Activated CD8-positive, alpha-beta T cell treated with anti-CD3 and anti-CD28 coated beads for 36 hours (primary cell): ENCODE results near the gene RANBP1. TPM values are rescaled to one million over a fixed set of nuclear protein-coding genes. Genes with fewer than 3 reads are reported as not detected.

Source experiments
- ATAC-seq: fragments of 200-7000 bp; cut with Tn5 transposase; one replicate; pipeline ENCODE4 v1.10.0; 2021; ENCODE audit warnings: mild to moderate bottlenecking, moderate library complexity
- CTCF ChIA-PET: fragments of 350-600 bp; sonication (Branson Sonifier 250); formaldehyde crosslinking; loops from one replicate; lab custom pipeline; 2021; ENCODE audit warnings: antibody characterized with exemption; lab: Charles Lee
- POLR2A ChIA-PET: fragments of 350-600 bp; sonication (Branson Sonifier 250); formaldehyde crosslinking; loops from one replicate; lab custom pipeline; 2021; ENCODE audit warnings: antibody characterized with exemption; lab: Charles Lee
- DNase-seq: peaks from one replicate; pipeline ENCODE4 v3.0.0-alpha.2; 2020
- H3K27ac Mint-ChIP-seq: one replicate; pipeline ENCODE4 v1.8.0; 2021; ENCODE audit warnings: mild to moderate bottlenecking, mixed read lengths
- H3K27me3 Mint-ChIP-seq: one replicate; pipeline ENCODE4 v1.8.0; 2021; ENCODE audit warnings: mixed read lengths
- H3K36me3 Mint-ChIP-seq: one replicate; pipeline ENCODE4 v1.8.0; 2021; ENCODE audit warnings: low read depth, mixed read lengths
- H3K4me1 Mint-ChIP-seq: one replicate; pipeline ENCODE4 v1.8.0; 2021; ENCODE audit warnings: low read depth, mixed read lengths
- H3K4me3 Mint-ChIP-seq: one replicate; pipeline ENCODE4 v1.8.0; 2021; ENCODE audit warnings: mild to moderate bottlenecking, moderate library complexity, mixed read lengths
- H3K9me3 Mint-ChIP-seq: one replicate; pipeline ENCODE4 v1.8.0; 2021; ENCODE audit warnings: mixed read lengths
- CTCF ChIP-seq: fragments of 200-600 bp; IDR thresholded peaks from one replicate; pipeline ENCODE4 v1.8.0; 2022; ENCODE audit warnings: antibody characterized with exemption, mild to moderate bottlenecking
- intact Hi-C: fragments of 100-400 bp; cut with micrococcal nuclease; formaldehyde crosslinking; loops from one replicate; pipeline ENCODE4 v1.10.0; 2022
- total RNA-seq, 2 experiments: library from RNA; stranded (reverse); gene quantifications; one replicate each; pipeline ENCODE4 v1.2.3, GENCODE V29; 2021

The RANBP1 gene
- total RNA-seq, 2 experiments from 2014 or later = 411 to 412 TPM

DNA sequence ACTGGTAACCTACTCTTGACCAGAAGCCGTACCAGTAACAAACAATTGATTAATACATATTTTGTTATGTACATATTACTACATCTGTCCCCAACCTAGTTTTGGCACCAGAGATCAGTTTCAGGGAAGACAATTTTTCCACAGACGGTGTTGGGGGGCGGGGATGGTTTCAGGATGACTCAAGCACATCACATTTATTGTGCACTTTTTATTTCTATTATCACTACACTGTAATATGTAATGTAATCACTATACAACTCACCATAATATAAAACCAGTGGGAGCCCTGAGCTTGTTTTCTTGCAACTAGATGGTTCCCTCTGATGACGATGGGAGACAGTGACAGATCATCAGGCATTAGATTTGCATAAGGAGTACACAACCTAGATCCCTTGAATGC lies 20.4 kb upstream of the RANBP1 start:
- intact Hi-C loops = no loop called here
- ChIA-PET POLR2A (interaction anchor here (0.8 to 1.2 kb wide), 6 partner anchors 9 to 28 kb away, joined by 3 to 6 read pairs (median 3); no protein-coding TSS in a partner anchor), CTCF (interaction anchor here (1.2 to 2.4 kb wide), 4 partner anchors 9 to 82 kb away, joined by 3 to 10 read pairs (median 5); no protein-coding TSS in a partner anchor)
- Mint-ChIP-seq H3K9me3 (peaks cover 8% of the 10 kb centered on the region), H3K4me1 (peaks cover 86% of the 10 kb centered on the region), H3K36me3 (peaks cover 96% of the 10 kb centered on the region), H3K27me3 (no peaks in the 10 kb centered on the region), H3K4me3 (no peak overlapping the region), H3K27ac (peak overlapping the region; percentile 75)
- DNase-seq (peak; percentile 74), ATAC-seq (peak; percentile 12)
- TF ChIP-seq CTCF = no peak

DNA sequence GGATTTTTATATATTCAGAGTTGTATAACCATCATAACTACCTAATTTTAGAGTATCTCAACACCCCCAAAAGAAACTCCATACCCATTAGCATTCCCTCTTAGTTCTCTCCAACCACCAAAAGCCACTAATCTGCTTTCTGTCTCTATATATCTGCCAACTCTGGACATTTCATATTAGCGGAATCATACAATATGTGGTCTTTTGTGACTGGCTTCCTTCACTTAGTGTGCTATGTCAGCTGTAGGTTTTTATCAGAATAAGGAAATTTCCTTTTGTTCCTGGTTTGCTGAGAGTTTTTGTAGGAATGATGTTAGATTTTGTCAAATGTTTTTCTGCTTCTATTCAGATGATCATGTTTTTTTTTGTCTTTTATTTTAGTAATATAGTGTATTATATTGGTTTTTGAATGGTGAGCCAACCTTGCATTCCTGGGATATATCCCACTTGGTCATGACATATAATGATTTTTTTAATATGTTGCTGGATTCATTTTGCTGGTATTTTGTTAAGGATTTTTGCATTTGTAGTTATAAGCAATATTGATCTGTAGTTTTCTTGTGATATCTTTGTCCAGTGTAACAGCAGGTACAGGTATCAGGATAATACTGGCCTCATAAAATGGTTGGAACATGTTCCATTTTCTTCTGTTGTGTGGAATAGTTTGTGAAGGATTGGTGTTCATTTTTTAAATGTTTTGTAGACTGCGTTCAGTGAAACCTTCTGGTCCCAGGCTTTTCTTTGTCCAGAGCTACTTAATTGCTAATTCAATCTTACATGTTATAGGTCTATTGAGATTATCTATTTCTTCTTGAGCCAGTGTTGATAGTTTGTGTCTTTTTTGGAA lies 19.1 kb upstream of the RANBP1 start:
- DNase-seq (no peak), ATAC-seq (no peak)
- ChIA-PET POLR2A (interaction anchor here (0.6 to 1.7 kb wide), 6 partner anchors 14 to 75 kb away, joined by 3 to 8 read pairs (median 4); partner anchors contain the start of gene TRMT2A), CTCF (interaction anchor here (1.0 to 2.4 kb wide), 5 partner anchors 11 to 83 kb away, joined by 3 to 10 read pairs (median 3); no protein-coding TSS in a partner anchor)
- no peaks in the 10 kb centered on the region for H3K27me3 Mint-ChIP-seq
- intact Hi-C loops = no loop called here
- peaks cover 92% of the 10 kb centered on the region for H3K36me3 Mint-ChIP-seq
- no peak for TF ChIP-seq CTCF
- H3K9me3 Mint-ChIP-seq = peaks cover 8% of the 10 kb centered on the region
- no peak overlapping the region for H3K4me3 Mint-ChIP-seq
- peaks cover 86% of the 10 kb centered on the region for H3K4me1 Mint-ChIP-seq
- H3K27ac Mint-ChIP-seq = no peak overlapping the region

- Mint-ChIP-seq H3K36me3 (peaks cover 84% of the 10 kb centered on the region), H3K4me1 (peaks cover 78% of the 10 kb centered on the region), H3K4me3 (no peak overlapping the region), H3K9me3 (peaks cover 8% of the 10 kb centered on the region), H3K27me3 (no peaks in the 10 kb centered on the region), H3K27ac (peak overlapping the region; percentile 86)
- CTCF ChIA-PET = interaction anchor here (0.7 kb wide), 1 partner anchor 12 kb away, joined by 3 read pairs; no protein-coding TSS in a partner anchor
- intact Hi-C loops = no loop called here
- no peak for ATAC-seq
- no peak for TF ChIP-seq CTCF
- POLR2A ChIA-PET = interaction anchor here (1.0 to 3.8 kb wide), 2 partner anchors 13 to 23 kb away, joined by 3 to 36 read pairs; no protein-coding TSS in a partner anchor
- DNase-seq = no peak
These were observed 16.7 kb upstream of the RANBP1 start for GRCh38 chr22:20099099-20099711.

DNA sequence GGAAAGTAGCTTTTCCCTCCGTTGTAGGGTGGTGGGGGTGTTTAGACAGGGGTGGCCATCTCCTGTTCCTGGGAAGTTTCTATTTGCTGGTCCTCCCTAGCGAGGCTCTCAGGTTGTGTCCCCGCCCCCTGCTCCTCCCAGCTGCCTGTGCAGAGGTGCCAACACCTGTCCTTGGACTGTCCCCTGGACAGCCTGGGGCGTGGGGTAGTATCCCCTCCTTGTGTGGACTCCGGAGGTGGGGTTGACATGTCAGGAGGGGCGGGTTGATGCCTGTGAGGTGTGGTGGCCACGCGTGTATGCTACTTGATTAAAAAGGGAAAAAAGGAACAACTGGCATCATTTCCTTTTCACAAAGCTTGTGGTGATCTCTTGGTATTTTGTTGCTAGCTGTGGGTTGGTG lies 14.3 kb upstream of the RANBP1 start:
- Mint-ChIP-seq H3K36me3 (peaks cover 70% of the 10 kb centered on the region), H3K4me3 (no peak overlapping the region), H3K27me3 (no peaks in the 10 kb centered on the region), H3K9me3 (peaks cover 4% of the 10 kb centered on the region), H3K4me1 (peaks cover 57% of the 10 kb centered on the region), H3K27ac (peak overlapping the region; percentile 86)
- POLR2A ChIA-PET = interaction anchor here (0.8 to 4.0 kb wide), 8 partner anchors 8 to 34 kb away, joined by 3 to 36 read pairs (median 5); partner anchors contain the start of genes DGCR8, RANBP1 and TRMT2A
- CTCF ChIA-PET = interaction anchor here (1.1 to 3.9 kb wide), 4 partner anchors 10 to 27 kb away, joined by 3 to 43 read pairs (median 3); no protein-coding TSS in a partner anchor
- ATAC-seq (no peak), DNase-seq (no peak)
- TF ChIP-seq CTCF = no peak
- intact Hi-C loops = loop anchor here (2.0 kb wide), 1 partner anchor 15 kb away; the partner anchor contains the start of genes RANBP1 and TRMT2A
